Bone marrow (tissue), 2 donors: ENCODE data around the gene CPLX4.
A peak's percentile ranks its signal among the peaks of the same experiment; 100 is the strongest.

Experiments used
- DNase-seq, 2 donors: peaks; one replicate each; lab custom pipeline; 2025; lab: John Stamatoyannopoulos, UW

Gene CPLX4, protein sequence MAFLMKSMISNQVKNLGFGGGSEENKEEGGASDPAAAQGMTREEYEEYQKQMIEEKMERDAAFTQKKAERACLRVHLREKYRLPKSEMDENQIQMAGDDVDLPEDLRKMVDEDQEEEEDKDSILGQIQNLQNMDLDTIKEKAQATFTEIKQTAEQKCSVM

DNA sequence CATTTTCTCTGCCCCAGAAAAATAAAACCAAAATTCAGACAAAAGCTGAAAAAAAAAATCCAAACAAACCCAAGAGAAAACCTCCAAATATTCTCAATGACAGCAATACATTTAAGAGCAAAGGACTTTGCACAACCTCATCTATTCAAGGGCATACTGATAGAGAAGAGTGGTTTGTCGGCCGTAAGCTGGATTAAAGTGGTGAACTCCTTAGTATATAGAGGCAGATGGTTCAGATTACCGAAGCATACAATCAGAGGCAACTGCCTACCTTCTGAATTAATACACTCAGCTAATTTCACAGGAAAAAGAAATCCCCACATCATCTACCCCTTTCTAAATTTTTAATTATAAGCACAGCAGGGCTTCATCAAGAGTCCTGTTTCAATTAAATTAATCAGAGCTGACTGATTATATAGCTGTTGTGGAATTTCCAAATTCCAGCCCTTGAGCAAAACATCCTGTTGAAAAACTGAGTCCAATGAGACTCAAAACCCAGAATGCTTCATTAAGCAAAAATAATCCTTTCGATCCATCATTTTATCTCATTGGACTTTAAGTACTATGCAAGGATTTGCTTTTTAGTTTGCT lies at the start of gene CPLX4:
Gene CPLX4, minus strand, starts transcription at position 190 of the 591 bp plus-strand sequence. Its CDS starts 187 bp downstream, at position 3.
- no peak for DNase-seq

GRCh38 chr18:59360381-59360780 lies 41.9 kb upstream of the CPLX4 start:
- DNase-seq, result no peak

DNA sequence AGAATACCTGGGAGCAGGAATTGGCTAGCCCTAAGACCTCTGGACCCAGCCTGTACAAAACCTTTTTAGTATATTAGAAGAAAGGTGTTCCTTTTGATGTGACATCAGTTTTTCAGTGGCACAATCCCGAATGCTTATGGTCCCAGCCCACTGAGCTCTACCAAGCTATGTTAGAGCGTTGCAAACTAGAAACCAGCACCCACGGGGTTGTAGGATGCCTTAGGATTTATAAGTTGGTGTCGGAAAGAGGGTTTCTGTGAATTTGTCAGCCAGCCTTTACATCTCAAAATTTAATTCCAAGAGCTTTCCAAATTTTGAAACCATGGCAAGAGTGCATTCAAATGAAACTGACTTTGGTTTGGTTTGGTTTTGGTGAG lies 41.1 kb upstream of the CPLX4 start:
- DNase-seq, result no peak

GRCh38 chr18:59358712-59359575 lies 40.5 kb upstream of the CPLX4 start, which contains the start of gene LMAN1:
TSS of gene LMAN1 (minus strand) at chr18:59359265. CDS start at chr18:59359244, 21 bp downstream.
- peak; percentile 62 to 78 for DNase-seq

GRCh38 chr18:59358414-59358711 lies 39.9 kb upstream of the CPLX4 start:
- DNase-seq, result no peak

- no peak for DNase-seq
Measured at GRCh38 chr18:59357928-59358327, 39.5 kb upstream of the CPLX4 start.

DNA sequence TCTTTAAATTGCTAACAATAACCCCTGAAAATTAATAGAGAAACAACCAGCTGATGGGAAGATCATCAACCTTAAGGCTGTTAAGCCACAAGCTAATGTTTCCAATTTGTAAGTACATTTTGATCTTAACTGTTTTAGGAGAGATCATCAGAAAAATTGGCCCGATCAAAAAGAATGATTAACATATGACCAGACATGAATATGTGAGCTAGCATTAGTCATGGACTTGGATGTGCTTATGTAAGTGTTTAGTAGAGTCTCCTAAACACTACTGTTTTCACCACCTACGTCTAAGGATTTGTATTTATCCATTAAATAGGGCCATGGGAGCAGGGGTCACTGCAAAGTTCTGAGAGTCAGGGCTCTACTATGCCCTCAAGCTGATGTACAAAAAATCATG lies 36.3 kb upstream of the CPLX4 start:
- DNase-seq, result no peak

DNA sequence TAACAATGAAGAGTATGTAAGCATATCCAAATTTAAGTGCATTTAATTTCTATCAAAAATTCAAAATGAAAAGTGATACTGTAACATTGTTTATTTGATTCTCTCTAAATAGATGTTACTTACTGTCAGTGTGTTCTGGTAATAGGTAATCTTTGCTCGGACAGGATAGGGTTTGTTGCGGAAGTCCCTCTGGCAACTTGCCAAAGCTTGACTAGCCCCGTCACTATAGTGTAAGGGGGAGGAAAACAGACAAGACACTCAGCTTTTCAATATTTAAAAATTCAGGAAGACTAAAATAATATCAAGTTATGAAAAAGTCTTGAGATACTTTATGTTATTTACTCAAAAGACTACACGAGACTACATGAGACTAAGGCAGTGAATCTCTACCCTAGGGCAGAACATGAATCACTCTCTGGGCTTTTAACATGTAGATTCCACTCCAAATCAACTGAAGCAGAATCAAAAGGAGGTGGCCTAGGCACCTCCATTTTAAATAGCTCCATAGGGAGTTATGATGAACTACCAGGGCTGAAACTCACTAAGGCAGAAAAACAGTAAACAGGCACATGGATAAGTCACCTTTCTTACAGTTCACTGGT lies 34.7 kb upstream of the CPLX4 start:
- DNase-seq, result no peak

- no peak for DNase-seq
Measured at GRCh38 chr18:59352250-59352855, 33.9 kb upstream of the CPLX4 start.

DNA sequence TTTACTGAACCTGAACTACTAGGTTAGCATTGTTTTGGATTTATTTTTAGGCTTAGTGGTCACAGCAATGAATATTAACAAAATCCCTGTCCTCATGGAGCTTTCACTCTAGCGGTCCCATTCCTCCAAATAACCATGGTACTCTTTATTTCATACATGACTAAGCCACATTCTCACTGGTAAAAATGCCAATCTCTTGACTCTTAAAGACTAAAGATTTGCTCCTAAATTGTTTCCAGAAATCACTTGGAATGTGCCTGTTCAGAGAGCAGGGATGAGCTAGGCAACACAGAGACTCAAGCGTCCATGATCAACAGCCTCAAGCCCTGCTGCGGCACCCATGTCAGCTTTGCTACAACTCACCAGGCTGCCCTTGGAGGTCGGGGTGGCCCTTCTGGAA lies 27.1 kb upstream of the CPLX4 start:
- DNase-seq, result no peak

DNA sequence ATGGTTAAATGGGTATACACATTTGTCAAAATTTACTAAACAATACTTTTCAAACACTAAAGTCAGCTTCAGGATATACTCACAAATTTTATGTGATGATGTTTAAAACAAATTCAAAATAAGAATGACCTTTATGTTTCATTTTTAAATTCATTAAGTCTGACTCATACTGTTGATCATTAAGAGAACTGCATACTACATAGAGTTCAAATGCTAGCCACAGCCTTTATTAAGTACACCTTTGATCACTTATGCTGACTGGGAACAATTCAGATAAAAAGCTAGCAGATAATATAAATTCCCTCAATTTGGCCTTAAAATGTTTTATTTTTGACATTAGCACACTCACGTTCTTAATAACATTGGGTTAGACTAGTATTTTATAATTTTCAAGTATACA lies 26.5 kb upstream of the CPLX4 start:
- no peak for DNase-seq

- no peak for DNase-seq
Measured at GRCh38 chr18:59343926-59344325, 25.5 kb upstream of the CPLX4 start.

DNA sequence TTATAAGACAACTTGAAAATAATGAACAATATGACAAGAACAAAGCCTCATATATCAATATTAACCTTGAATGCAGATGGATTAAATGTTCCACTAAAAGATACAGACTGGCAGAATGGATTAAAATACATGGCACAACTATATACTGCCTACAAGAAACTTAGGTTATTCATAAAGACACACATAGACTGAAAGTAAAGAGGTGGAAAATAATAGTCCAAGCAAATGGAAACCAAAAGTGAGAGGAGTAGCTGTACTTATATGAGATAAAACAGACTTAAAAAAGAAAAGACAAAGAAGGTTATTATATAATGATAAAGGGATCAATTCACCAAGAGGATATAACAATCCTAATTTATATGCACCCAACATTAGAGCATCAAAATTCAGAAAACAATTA lies 22.4 kb upstream of the CPLX4 start:
- no peak for DNase-seq

GRCh38 chr18:59340312-59340711 lies 21.9 kb upstream of the CPLX4 start:
- DNase-seq, result no peak

DNA sequence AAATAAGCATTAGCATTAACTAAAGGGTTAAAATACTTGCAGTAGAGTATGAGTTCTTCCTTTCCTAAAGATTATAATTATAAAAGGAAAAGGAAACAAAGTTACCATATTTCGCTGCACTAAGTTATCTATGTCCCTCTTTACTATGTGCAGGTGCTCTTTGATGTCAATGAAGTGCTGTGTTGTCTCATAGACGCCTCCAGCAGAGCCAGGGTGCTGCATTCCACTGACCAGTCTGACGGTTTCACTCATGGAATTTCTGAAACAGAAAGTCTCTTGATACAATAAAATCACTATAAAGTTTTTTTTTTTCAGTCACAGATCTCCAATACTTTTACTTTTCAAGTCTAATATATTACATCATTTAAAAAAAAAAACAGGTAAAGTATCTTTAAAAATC lies 14.5 kb upstream of the CPLX4 start:
- no peak for DNase-seq

GRCh38 chr18:59328683-59329082 lies 10.2 kb upstream of the CPLX4 start:
- no peak for DNase-seq

GRCh38 chr18:59325965-59326364 lies 7.5 kb upstream of the CPLX4 start:
- no peak for DNase-seq

DNA sequence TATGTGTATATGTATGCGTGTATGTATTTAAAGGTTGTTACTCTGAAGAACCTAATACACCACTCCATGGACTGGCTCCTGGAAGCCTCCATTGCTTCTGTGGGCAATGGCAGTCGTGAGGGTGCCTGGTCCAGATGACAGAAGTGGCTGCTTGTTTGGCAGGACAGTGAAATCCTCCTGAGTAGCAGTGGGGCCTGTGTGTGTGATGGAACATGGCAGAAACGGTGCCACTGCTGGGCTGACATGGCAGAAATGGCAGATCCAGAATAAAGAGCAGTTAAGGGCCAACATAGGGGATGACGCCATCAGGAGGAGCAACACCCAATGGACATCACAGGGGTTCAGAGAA lies 6.1 kb upstream of the CPLX4 start:
- DNase-seq, result no peak

DNA sequence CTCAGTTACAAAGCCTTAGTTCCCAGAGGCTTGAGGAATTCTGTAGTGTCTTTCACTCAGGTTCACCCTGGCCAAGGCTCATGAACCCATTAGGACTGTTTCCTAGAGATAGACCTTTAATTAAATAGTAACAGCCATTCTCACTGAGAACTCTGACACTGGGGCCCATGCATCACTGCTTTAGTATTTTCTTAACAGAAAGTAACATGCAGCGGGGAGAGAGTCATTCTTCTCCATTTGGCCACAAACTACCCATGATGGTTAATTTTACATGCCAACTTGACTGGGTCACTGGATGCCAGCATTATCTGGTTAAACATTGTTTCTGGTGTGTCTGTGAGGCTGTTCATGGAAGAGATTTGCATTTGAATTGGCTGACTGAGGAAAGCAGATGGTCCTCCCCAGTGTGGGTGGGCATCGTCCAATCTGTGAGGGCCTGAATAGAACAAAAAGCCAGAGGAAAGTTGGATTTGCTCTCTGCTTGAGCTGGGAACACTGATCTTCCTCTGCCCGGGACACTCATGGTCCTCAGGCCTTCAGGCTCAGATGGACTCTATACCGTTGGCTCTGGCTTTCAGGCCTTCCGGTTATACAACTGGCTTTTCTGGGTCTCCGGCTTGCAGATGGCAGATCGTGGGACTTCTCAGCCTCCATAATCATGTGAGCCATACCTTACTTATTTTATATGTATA lies 5.6 kb upstream of the CPLX4 start:
- no peak for DNase-seq

GRCh38 chr18:59311631-59312030 lies 6.8 kb downstream of the CPLX4 start:
- no peak for DNase-seq

DNA sequence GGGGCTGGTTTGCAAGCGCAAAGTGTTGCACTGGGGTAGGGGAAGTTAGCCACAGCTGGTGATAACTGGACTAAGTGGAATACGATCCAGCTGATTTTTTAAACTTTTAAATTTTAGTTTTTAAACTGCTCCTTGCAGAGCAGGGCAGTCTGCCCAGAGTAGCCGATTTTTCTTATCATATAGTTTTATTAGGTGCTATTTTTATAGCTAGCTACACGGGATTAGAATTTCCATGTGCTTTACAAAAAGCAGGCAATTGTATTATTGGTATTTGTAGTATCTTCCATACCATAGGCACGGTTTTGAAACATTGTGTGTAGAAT lies 9.6 kb downstream of the CPLX4 start:
- no peak for DNase-seq

- DNase-seq, result peak; percentile 9 to 21
Measured at GRCh38 chr18:59308248-59308937, 10.1 kb downstream of the CPLX4 start.
